Fibroblast of skin of left biceps (primary cell): ENCODE results near the gene AGPS.
"Not testable (repeated sequence)": the region's sequence is repeated elsewhere in the genome, so short reads cannot be mapped to it uniquely, and the experiment has no call there.

ENCODE experiments used
- DNase-seq, 2 experiments: peaks; one replicate each; pipeline ENCODE4 v3.0.0-alpha.2; 2013; ENCODE audit warnings: low read depth in 2 of 2

AGPS gene

DNA sequence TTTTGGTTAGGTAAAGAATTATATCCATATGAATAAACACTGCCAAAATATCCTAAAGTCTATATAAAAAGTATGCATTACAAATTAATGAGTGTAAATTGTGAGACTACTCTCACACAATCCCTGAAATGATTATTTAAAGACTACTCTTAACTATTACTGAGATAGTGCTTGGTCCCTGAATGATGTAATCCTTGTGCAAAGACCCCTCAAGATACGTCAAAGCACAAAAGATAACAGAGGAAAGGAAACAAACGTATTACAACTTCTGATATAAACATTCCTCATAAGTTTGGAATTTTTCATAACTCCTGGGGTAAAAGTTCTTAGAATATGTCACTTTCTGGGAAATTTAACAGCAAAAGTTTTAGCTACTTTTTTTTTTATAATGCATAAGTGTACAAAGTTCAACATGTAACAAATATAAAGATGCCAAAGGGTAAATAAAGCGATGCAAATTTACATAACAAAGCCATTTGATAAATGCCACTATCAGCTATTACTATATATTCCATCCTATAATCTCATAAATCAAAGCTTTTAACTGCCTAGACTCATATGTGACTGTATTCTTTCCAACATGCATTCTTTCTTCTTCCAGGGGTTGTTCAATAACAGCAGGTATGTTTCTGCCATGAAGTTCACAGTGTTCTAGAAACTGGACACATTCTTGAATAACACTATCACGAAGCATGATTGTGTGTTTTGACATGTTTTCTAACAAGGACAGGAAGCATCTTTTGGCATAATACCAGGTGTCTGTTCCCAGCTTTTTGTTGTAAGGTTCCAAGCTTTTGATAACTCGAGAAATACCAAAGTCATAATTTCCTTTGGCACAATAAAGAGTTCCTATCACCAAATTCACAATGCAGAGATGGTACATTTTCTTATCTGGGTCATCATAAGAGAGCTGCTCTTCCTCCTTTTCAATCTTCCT lies 158.0 kb downstream of the AGPS start:
- no peak for DNase-seq

DNA sequence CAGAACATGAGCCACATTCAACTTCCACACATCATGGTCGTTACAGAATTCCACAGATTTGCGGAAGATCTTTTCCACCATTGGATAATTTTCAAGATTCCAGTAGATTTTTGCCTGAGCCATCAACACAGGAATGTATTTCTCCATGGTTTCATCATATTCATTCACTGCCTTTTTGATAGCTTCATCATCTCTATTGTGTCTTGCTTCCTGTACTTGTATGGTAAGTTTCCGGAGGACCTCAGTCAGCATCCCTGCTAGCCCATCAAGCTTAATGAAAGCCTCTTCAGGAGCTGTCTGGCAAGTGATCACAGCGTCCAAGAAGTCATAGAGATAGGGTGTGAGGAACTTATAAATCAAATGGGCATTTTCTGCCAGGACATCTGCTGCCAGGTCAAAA lies 158.8 kb downstream of the AGPS start:
- not testable (repeated sequence) for DNase-seq

DNA sequence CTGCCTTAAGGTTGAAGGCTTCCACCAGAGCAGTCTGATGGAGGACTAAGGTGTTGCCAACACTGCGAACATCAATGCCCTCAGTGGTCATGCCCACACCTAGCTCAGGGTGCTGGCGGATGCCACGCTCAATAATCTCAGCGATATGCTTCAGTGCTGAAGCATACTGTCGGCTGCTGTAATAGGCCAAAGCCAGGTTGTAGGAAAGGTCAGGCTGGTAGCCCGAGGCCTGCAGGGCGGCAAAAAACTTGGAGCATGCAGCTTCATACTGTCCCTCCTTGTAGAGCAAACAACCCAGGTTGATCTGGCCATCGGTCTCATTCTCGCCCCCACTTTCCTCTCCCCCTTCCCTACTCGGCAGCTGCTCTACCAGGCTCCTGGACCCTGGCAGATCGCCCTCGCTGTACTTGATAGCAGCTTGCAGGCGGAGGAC lies 159.4 kb downstream of the AGPS start:
- DNase-seq: no peak

DNA sequence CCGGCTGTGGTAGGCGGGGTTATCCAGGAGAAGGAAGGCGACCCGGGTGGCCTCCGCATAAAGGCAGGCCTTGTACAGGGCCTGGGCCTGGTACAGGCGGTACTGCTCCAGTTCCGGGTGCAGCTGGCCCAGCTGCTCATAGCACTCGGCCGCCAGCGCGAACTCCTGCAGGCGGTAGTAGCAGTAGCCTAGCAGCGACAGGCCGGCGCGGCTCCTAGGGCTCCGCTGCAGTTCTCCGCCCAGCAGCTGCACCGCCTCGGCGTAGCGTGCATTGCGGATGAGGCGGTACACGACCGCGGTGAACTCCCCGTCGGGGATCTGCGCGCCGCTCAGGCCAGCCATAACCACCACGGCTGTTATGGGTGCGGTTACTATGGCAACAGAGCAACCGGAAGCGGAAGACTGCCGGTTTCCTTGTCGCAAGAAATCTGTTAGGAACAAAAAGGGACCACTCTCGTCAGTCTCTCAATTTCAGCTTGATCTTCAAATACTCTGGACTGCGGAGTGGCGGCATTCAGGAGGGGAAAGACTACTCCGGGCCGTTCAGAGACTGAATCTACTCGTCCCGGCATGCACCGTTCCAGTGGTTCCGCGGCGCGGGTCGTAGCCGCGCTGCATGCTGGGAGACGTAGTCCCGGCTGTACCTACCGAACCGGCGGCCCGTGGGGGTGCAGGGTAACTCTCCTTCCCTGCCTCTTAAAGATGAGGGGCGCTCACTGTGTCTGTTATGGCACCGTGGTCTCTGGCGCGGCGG lies 160.0 kb downstream of the AGPS start:
- DNase-seq: peak; percentile 67 to 70

DNA sequence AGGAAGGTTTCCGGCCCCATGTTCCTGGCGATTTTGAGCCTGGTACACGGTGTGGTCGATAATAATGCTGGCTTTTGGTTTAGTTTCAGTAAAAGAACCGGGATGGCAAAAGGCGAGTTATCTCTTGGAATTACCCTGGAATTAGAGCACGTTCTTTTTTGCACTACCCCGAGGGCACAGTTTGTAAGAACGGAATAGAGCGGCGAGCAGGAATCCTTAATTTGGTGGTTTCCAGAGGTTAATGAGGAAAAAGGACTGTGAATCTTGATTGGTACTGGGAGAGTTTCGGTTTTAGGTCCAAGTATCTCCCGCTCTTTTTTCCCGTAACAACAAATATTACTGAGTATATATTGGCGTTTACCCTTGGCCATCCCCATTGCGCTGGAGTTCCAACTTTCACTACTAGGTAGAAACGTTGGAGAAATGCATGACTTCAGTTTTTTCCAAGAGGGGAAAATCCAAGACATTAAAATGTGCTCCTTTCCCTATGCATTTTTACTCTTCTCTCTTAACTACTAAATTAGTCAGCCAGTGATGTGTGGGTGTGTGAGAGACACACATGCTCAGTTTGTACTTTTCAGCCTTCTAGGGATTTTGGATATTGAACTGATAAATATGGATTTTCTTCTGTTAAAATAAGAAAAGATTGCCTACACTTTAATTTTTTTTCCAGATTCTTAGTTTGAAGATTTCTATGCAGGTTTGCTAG lies 160.8 kb downstream of the AGPS start:
- no peak for DNase-seq

DNA sequence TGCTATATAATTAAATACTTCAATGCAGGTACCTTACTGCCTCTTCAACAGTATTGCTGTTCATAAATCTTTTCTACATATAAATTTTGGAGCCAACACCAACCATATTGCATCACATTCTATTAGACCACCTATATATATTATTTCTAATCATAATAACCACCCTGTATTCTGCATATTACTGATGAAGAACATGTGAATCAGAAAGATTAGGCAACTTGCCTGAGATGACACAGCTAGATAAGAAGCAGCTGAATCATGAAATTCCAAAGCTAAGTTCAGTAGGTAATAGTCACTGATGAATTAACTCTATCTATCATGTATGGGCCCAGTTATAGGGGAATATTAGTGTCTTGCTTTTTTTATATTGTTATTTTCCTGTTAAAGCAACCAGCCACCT lies 161.8 kb downstream of the AGPS start:
- DNase-seq: no peak

DNA sequence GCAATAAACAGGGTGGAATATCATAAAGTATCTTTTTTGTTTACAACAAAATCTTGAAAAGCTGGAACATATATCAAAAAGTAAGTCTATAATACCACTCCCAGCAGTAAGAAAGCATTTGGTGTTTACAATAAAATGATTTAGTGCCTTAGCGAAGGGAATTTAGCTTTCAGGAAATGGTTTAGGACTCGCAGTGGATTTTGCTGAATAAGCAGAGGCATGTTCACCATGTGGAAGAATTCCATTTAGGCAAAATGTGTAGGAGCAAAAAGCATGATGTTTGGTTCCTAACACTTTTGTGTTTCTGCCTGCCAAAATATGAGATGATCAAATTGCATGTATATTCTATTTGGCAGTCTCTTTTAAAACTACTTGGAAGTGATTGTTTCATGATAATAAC lies 163.6 kb downstream of the AGPS start:
- DNase-seq: no peak

DNA sequence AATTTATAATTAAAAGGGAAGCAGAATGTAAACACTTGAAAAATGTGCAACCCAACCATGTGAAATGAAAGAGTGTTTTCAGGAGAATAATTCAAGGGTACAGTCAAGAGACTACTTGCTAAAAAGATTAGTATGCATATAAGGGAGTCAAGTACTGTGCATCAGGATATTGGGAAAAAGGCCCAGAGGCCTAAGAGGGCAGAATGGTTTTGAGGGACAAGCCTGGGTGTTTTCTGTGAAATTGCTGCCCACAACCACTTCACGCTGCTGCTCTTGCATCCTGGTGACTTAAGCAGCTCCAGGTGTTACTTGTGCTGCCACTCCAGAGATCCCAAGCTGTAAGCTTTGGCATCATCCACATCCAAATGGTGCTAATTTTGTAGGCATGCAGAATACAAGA lies 165.2 kb downstream of the AGPS start:
- no peak for DNase-seq

DNA sequence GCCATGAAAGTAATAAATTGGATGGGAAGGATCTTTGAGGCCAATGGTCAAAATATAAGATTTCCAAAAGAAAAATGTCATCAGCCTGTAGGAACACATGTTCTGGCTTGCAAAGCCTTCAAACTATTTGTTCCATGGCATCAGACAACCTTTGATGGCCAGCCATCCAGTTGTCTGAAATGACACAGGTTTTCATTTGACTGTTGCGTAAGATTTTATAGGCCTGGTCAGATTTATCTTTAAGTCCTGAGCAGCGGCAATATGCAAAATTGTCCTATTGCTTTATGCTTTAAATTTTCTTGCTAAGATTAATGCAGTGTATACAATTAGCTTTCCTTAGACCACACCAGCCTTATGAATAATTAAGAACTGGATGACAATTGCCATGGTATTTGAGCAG lies 167.1 kb downstream of the AGPS start:
- DNase-seq: no peak

DNA sequence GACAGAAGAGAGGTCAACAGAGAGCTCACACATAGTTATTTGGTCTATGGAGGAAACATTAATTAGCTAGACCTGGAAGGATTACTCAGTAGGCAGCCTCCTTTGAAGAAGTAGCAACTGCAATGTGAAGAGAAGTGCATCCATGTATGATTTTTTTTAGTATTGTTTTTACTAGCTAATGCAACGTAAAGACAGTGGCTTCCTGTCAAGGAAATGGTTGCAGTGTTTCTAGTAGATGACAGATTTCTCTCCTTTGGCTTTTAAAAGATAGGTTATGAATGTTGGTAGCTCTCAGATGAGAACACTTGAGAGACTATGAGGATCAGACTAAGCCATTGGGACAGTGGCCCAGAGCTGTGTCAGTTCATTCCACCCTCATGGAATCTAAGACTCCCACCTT lies 175.8 kb downstream of the AGPS start:
- no peak for DNase-seq

DNA sequence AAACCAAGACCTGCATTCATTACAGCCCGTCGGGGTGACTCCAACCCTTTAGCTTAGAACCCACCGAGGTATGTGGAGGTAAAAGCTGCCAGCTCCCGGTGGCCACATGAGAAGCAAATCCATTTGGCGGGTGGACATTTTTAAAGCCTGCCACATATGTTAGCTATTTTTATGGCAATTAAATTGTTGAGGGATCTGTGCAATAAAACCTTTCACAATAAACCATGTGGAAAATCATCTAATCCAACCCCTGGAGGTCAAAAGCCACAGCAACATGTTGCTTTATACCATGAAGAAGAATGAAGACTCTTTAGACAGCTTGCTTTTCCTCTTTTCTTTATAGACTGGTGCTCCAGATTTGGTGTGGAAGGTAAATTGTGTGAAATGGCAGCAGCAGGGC lies 176.3 kb downstream of the AGPS start:
- DNase-seq: no peak

DNA sequence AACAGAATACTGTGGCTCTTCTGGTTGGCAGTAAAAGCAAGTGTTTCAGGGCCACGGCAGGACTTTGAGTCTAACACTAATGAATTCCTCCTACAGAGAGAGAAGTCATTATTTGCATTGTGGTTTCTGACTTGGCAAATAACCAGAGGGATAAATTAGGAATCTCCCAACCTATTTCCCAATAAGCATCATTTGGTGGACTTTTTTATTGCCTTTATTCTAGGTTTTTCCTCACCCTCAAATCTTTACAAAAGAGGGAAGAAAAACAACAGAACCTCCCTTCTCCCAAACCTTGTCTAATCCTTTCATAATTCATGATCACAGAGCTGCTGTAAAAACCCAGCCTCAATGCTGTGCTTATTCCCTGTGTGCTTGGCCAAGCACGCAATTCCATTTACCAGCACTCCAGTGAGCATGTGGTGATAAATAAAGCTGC lies 179.7 kb downstream of the AGPS start:
- no peak for DNase-seq

DNA sequence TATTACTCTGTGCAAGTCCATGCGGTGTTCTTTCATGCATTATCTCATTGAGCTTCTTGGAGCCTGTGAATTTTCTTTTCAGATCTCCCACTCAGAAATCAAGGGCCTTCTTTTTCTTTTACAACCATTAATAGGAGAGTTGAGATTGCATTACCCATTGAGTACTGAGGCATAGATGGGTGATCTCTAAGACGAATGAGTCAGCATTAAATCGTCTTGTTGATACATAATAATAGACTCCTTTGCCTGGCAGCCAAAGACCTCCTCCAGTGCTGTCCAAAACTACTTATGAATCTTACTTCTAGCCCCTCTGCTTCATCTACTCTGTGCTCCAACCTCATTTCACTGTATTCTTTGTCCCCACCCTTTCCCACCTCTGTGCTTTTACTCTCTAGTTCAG lies 180.5 kb downstream of the AGPS start:
- DNase-seq: no peak

DNA sequence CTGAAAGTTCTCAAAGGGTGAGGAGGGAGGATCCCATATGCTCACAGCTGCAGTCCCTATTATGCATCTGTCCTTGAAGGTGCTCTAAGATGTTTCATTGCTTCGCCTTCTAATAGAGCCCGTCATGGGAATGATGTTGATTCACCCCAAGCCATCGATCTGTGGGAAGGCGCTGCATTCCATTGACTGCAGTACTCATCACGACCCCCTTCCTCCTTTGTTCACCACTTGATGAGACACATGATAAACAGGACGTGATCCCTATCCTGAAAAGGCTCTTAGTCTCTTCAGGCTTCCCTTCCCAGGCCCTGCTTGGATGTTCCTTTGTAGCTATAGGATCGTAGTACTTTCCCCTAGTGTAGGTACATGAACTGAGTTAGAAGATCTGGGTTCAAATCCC lies 181.8 kb downstream of the AGPS start:
- DNase-seq: no peak

DNA sequence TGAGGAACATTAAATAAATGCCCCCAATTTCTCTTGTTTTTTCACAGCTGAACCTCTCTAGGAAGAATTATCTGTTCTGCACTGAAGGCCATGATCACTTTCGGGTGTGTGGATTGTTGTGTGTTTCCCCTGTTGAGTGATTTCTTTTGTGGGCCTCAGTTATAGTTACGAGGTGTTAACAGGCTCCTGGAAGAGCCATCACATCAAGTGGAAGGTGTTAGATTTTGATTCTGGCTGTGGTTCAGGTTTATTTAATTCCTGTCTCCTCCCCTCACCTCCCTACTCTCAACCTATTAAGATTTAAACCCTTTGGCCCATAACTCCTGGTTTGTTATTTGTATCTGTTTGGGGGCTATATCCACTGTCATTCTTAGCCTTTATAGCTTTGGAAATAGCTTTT lies 182.8 kb downstream of the AGPS start:
- no peak for DNase-seq

DNA sequence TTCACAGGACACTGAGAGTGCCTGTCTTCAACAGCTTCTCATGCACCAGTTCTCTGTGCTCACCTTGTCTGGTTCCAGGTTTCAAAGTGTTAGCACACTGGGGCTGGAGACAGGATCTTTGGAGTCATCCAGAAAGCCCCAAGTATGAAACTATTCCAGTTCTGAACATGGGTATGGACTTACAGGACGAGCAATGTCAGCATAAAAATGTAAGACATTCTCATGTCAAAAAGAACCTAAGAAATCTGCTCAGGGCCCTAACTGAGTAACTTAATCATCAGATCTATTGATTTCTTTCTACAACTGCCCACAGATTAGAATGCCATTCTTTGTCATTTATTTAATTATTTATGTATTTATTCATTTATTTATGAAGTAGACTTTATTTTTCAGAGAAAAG lies 184.5 kb downstream of the AGPS start:
- no peak for DNase-seq

DNA sequence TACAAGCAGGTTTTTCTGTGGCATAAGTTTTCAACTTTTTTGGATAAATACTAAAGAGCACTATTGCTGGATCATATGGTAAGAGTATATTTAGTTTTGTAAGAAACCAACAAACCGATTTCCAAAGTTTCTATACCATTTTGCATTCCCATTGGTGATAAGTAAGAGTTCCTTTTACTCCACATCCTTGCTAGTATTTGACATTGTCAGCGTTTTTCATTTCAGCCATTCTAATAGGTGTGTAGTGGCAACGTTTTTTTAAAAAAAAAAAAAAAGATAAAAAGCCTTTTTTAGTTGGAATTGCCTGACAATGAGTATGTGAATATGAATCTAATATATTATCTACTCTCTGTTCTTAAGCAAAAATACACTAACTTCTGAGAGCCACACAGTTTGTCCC lies 185.9 kb downstream of the AGPS start:
- no peak for DNase-seq

DNA sequence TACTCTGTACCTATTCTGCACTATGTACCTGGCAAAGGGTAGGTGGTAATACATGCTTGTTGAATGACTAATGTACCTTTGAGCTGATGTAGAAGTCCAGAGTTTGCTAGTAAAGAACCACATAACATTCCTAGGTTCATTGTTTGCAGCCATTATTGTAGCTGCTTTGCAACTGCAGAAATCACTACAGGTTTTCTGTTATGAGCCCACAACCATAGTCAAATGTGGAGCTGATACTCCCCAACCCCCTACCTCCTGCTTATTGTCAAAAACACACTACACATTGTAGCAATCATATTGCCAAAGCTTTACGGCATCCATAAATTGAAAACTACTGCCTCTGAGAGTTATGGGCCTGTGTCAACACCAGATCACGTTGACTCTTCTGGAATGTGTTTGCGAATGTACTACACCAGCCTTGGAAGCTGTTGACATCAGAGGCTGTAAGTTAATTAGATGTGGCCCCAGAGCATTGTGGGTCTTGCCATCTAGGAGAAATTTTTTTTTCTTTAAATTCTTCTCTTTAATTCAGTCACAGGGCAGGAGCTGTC lies 187.0 kb downstream of the AGPS start:
- DNase-seq: peak; percentile 47 to 60

DNA sequence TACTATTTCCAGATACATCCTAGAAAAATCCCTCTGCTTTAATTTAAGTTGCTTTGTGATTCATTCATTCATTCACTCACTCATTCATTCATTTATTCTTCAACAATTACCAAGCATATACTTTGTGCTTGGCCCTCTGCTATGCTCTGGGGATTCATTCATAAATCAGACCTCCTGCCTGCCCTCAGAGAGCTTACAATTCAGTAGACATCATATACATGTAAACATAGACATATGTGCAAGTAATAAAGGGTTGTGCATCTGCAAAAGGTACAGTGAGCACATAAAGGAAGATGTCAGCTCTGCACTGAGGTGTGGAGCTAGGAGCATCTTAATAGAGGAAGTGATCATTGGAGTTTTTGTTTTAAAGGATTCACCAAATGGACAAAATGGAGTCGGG lies 189.4 kb downstream of the AGPS start:
- no peak for DNase-seq

DNA sequence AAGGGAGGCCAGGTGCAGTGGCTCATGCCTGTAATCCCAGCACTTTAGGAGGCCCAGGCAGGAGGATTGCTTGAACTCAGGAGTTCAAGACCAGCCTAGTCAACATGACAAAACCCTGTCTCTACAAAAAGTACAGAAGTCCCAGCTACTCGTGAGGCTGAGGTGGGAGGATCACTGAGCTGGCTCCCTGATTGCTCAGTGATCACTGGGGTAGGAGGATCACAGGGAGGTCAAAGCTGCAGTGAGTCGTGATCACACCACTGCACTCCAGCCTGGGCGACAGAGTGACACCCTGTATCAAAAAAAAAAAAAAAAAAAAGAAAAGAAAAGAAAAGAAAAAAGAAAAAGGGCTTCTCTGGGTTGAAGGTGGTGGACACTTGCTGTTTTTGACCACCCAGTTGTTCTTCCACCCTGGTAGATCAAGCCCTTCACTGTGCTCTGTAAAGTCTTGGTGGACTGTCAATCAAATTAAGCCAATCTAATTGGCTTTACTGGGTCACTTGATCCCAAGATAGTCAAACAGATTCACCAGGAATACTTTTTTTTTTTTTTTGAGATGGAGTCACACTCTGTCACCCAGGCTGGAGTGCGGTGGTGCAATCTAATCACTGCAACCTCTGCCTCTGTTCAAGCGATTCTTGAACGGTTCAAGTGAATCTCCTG lies 191.6 kb downstream of the AGPS start:
- no peak for DNase-seq

DNA sequence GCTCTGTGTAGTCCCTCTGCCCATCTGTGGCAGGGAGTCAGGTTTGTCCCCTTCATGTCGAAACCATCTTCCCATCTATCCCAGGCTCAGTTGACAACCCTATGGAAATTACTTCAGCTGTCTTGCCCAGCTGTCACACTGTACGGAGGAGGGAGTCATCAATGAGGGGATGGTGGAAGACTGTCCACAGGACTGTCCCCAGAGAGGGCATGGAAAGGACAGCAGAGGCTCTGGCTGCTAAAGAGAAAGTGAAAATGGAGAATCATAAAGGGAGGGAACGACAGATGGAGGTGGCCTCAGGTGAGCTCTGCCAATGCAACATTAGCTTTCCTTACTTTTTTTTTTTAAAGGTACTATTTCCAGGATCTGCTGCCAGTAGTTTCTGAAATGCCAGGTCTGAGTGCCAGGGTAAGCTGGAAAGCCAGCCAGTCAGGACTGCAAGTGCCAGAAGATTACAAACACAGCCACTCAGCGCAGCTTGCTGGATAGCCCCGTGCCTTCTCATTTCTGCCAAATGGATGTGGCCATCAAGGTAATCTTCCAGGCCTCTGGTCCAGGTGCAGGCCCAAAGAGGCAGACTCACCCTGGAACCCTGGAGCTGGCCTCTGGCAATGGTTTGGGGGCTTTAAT lies 192.8 kb downstream of the AGPS start:
- no peak for DNase-seq
